GM19239 (cell line): ENCODE measurements around the gene MGMT.
"Not testable (repeated sequence)": the region's sequence is repeated elsewhere in the genome, so short reads cannot be mapped to it uniquely, and the experiment has no call there.

Experiments
- DNase-seq: peaks from one replicate; pipeline ENCODE4 v3.0.0; 2011; ENCODE audit warnings: low spot score; ENCODE audit not compliant: insufficient read length
- FAIRE-seq: peaks from 2 replicates; lab custom pipeline; 2011; peaks lifted over from hg19 to GRCh38; lab: Jason Lieb, UNC

Gene MGMT

DNA sequence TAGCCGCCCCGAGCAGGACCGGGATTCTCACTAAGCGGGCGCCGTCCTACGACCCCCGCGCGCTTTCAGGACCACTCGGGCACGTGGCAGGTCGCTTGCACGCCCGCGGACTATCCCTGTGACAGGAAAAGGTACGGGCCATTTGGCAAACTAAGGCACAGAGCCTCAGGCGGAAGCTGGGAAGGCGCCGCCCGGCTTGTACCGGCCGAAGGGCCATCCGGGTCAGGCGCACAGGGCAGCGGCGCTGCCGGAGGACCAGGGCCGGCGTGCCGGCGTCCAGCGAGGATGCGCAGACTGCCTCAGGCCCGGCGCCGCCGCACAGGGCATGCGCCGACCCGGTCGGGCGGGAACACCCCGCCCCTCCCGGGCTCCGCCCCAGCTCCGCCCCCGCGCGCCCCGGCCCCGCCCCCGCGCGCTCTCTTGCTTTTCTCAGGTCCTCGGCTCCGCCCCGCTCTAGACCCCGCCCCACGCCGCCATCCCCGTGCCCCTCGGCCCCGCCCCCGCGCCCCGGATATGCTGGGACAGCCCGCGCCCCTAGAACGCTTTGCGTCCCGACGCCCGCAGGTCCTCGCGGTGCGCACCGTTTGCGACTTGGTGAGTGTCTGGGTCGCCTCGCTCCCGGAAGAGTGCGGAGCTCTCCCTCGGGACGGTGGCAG, at the start of gene MGMT:
Gene MGMT, plus strand, starts transcription at position 539 of the 656 bp plus-strand sequence.
- FAIRE-seq (peak; percentile 66), DNase-seq (peak; percentile 92)

DNA sequence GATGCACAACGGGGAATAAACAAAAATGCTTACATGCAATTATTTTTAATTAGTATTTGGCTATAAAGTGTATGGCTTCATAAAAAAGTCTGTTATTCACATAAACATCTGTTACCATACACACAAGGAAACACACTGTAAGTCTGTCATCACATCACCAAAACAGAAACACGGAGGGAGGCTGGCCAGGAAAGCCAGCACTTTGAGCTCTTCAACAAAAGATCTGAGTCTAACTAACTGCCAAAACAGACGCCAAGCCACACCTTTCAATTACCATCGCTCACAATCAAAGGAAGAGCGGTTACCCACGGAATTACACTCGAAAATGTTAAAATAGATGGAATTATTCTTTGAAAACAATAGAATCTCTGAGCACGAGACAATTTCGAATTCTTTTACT, 49.2 kb upstream of the MGMT start:
- DNase-seq = no peak
- FAIRE-seq = no peak

- DNase-seq (no peak), FAIRE-seq (no peak)
These were observed 48.4 kb upstream of the MGMT start for GRCh38 chr10:129418496-129419225.

- FAIRE-seq (no peak), DNase-seq (no peak)
These were observed 47.6 kb upstream of the MGMT start for GRCh38 chr10:129419397-129419796.

DNA sequence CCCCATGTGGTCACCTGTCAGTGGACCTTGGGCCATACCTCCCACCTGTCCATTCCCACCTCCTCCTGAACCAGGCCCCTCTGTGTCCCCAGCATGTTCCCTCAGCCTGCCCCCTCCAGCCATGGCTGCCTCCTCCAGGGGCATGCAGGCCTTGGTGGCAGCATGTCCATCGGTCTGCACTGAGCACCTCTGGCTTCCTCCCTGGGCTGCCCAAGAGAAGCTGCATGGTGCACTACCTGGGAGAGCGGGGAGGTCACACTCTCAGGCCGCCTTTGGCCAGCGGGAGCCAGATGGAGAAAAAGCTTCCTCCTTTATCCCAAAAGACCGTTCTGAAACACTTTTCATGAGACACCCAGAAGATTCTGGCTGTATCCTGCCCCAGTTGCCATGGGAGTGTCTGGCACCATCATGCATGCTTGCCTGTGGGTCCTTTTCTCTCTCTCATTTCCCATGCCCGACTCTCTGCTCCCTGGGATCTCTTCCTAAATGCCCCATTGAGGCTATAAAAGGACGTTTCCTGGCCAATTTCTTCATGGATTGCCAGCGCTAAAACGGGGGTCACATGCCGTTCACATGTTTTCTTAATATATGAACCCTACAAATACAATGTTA, 45.5 kb upstream of the MGMT start:
- DNase-seq = no peak
- no peak for FAIRE-seq

- FAIRE-seq (no peak), DNase-seq (no peak)
These were observed 42.1 kb upstream of the MGMT start for GRCh38 chr10:129424978-129425377.

- no peak for DNase-seq
- FAIRE-seq = no peak
These were observed 40.4 kb upstream of the MGMT start for GRCh38 chr10:129426606-129427005.

GRCh38 chr10:129433266-129433665, 33.8 kb upstream of the MGMT start:
- no peak for FAIRE-seq
- no peak for DNase-seq

- not testable (repeated sequence) for DNase-seq, FAIRE-seq
These were observed 31.3 kb upstream of the MGMT start for GRCh38 chr10:129435724-129436123.

GRCh38 chr10:129438024-129438423, 29.0 kb upstream of the MGMT start:
- DNase-seq = no peak
- no peak for FAIRE-seq

- DNase-seq (no peak), FAIRE-seq (no peak)
These were observed 26.8 kb upstream of the MGMT start for GRCh38 chr10:129440247-129440646.

GRCh38 chr10:129440722-129441316, 26.2 kb upstream of the MGMT start:
- DNase-seq (no peak), FAIRE-seq (no peak)

DNA sequence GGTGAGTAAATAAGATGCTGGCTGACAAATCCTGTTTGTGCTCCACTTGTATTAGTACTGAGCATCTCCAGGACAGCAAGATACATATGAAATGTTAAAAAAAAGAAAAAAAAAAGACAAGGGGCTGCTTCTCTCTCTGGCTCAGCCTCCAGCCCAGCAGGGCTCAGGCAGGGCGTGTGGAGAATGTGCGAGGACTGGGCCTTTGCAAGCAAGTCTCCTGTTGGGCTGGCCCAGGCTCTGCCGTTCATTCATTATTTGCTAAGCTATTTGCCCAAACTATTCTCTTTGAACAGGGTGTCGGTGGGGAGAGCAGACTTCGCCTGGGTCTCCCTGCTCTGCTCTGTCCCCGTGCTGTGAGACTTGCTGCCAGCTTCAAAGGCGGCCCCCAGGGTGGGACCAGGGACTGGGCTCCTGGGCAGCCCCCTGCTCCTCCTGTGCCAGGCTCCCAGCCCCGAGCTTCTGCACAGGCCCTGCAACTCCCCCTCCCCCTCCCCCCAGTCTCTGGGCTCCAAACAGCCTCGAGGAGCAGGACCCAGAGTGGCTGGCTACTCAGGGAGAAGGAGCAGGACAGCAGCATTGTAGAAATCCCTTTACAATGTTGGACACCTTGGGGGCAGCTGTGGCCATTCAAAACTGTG, 25.6 kb upstream of the MGMT start:
- no peak for DNase-seq
- FAIRE-seq = no peak

DNA sequence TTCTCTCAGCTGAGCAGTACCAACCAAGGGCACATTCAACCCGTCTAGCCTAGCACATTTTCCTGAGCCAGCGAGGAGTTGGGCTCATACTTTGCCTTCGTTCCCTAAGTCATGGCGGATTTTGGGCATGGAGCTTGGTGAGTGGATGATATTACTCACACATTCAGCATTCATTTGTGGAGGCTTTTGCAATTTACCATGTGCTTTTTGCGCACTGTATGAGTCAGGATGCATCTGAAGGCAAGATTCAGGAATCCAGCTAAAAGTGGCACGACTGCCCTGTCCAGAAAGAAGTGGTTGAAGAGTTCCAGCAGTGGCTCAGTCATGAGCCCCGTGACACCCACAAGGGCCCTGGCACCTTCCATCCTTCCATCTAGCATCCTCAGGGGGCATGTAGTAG, 24.2 kb upstream of the MGMT start:
- no peak for FAIRE-seq

GRCh38 chr10:129444359-129444758, 22.7 kb upstream of the MGMT start:
- no peak for DNase-seq
- FAIRE-seq = no peak

More for the DNA sequence above, 24.2 kb upstream of the MGMT start:
- no peak for DNase-seq

GRCh38 chr10:129445436-129446182, 21.4 kb upstream of the MGMT start:
- FAIRE-seq = no peak
- DNase-seq = no peak

GRCh38 chr10:129446183-129446581, 20.9 kb upstream of the MGMT start:
- no peak for DNase-seq
- no peak for FAIRE-seq

DNA sequence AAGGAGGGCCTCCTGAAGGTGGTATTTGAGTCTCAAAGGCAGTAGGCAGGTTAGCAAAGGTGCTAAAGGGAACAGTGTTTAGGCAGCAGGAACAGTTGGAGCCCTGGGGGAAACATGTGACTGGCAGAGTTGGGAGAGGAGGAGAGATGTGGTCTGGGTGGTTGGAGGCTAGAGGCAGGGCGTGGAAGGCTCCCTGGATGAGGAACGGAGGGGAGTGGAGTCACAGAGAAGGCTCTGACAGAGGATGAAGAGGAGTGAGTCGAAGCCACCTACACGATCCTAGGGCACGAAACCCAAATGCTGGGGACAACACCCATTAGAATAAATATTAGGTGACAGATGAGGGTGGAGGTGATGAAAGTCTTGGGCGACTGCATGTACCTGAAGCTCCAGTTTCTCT, 19.6 kb upstream of the MGMT start:
- FAIRE-seq (no peak), DNase-seq (no peak)

DNA sequence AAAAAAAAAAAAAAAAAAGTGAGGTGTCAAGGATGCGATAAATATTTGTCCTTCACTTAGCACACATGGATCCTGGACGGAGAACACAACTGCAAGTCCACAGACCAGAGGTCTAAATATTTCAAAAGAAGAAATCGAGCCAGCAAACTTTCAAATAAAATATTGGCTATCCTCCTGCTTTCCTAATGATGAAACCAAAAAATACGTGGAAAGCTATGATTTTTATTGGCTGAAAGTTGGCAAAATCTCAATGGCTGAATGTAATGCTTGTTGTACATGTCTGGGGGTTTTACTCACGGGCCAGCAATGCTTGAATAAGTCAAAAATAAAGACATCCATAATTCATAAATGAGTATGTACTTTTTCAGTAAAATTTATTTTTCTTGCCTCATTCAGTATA, 19.0 kb upstream of the MGMT start:
- FAIRE-seq (no peak), DNase-seq (no peak)

GRCh38 chr10:129448539-129448938, 18.5 kb upstream of the MGMT start:
- FAIRE-seq (no peak), DNase-seq (no peak)
